ENCODE data around the gene MAP2.

The MAP2 gene

GRCh38 chr2:209425471-209426071 lies 1.7 kb downstream of the MAP2 start:
- peak; percentile 20 for DNase-seq

- peak; percentile 90 for DNase-seq
Observed at GRCh38 chr2:209426432-209426831, 2.6 kb downstream of the MAP2 start.

- no peak for DNase-seq
Observed at GRCh38 chr2:209431701-209432100, 7.9 kb downstream of the MAP2 start.

- DNase-seq: no peak
Observed at GRCh38 chr2:209441541-209441940, 17.7 kb downstream of the MAP2 start.

DNA sequence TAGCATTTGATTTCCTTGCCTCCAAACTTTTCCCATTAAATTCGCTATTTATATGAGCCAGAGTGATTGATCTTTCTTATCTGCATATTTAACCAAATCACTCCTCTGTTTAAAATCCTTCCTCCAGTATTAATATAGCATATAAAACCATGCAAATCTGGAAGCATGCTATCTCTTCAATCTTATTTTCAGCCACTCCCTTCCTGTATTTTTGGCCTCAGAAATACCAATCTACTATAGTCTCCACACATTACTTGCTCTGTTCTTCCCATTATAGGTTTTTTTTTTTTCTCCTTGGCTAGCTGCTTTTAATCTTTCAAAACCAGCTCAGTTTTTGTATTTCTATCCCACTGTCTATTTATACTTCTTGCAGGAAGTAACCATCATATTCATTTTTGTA lies 19.1 kb downstream of the MAP2 start:
- DNase-seq: no peak

DNA sequence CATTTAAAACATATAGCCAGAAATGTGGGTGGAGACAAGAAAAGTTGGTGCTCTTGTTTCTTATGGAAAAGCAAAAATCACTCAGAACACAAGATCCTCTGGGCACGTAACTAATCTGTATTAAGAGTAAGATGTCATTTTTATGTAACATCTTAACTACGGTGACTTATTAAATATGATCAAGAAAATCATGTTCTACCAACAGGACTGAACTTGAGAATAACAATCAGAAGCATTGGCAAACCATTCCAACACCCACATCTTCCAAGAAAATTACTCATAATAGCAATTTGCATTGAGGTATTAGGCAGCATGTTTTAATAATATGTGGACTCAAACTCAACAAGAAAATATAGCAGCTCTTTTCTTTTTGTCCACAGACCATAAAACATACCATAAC lies 21.6 kb downstream of the MAP2 start:
- DNase-seq: no peak

GRCh38 chr2:209451209-209451834 lies 27.5 kb downstream of the MAP2 start:
- DNase-seq: no peak

DNA sequence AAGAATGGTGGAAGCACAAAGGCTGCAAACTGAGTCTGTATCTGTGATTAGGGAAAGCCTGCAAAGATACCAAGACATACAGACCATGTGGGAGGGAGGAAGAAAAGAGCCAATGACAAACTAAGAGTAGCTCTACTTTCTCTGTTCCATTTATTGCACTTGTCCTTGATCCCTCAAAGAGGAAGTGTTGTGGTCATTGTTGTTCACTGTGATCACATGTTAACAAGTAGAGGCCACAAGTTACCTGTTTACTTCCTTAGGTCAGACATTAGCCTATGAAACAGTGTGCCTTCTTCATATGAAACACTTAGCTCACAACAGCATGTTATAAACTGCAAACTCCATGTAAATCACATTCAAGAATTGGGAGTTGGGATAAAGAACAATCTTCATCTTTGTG lies 32.6 kb downstream of the MAP2 start:
- DNase-seq: no peak

GRCh38 chr2:209458008-209458979 lies 34.4 kb downstream of the MAP2 start:
- DNase-seq: no peak

DNA sequence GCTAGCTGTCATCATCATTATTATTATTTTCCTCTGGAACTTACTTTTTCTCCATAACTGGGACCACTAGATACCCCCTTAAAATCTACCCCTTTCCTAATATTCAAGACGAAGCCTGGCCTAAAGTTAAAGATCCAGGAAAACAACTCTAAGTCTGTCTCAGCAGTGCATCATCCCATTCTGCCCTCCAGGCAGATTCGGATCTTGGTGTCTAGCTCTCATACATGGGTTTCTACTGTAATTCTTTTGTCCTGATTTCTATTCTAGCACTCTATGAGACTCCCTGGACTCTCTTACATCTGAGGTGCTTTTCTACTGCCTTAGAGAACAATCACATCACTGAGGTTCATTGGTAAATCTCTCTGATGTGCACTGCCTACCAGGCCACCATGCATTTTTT lies 35.5 kb downstream of the MAP2 start:
- DNase-seq: no peak

DNA sequence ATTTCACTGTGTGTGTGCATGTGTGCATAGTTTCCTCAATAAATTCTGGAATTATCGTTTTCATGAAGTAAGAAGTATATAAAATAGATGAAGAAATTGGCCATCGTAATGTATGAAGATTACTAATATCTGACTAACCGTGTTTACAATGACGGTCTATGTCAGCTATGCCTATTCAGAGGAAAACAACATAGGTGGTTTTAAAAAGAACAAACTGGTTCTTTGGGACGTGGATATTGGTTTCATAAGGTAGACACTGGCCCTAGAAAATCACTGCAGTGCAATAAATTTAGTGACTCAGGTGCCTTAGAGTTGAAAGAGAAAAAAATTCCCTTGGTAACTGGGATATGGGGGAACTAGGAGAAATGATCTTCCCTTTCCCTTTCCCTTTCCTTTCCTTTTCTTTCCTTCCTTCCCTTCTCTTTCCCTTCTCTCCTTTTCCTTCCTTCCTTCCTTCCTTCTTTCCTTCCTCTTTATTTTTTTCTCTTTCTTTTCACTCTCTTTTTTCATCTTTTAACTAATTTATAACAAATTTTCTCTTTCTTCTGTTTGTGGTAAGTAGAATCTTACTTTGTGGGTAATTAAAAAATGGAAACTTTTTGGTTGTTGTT lies 36.4 kb downstream of the MAP2 start:
- DNase-seq: no peak

GRCh38 chr2:209463226-209463625 lies 39.4 kb downstream of the MAP2 start:
- DNase-seq: no peak

DNA sequence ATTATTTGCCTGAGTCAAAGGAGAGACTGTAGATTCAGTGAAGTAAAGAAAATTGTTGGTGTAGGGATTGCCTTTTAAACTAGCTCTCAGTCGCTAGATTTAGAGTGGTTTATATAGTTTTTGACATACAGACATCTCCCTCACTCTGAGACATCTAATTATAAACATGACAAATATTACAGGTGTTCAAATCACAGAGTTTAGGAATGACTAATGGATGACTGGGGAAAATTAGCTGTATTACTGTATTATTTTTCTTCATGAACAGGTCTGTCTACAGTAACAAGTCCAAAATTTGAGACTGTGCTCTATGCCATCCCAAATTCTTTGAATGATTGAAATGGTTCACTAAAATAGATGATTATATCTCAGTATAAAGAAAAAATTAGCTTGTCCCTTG lies 40.0 kb downstream of the MAP2 start:
- DNase-seq: no peak

GRCh38 chr2:209468846-209469245 lies 45.0 kb downstream of the MAP2 start:
- no peak for DNase-seq

GRCh38 chr2:209469481-209469880 lies 45.6 kb downstream of the MAP2 start:
- DNase-seq: no peak

- DNase-seq: no peak
Observed at GRCh38 chr2:209470466-209470865, 46.6 kb downstream of the MAP2 start.

DNA sequence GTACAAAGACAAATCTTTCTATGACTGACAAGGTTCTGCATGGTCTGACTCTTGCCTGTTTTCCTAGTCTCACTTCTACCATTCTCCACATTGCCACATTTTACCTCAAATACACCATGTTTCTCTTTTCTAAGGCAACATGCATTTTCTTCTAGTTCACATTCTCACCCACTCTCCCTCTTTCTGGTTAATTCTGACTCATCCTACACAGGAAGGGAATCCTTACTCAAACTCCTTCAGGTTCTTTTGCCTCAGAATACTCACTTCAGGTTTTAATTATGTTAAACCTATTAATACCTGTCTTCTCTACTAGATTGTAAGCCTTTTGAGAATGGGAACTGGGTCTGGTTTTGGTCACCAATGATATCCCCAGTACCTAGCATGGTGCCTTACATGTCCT lies 47.2 kb downstream of the MAP2 start:
- no peak for DNase-seq

GRCh38 chr2:209472112-209472832 lies 48.4 kb downstream of the MAP2 start:
- peak; percentile 91 for DNase-seq

GRCh38 chr2:209472871-209473270 lies 49.0 kb downstream of the MAP2 start:
- DNase-seq: no peak

- no peak for DNase-seq
Observed at GRCh38 chr2:209473930-209474419, 50.1 kb downstream of the MAP2 start.

DNA sequence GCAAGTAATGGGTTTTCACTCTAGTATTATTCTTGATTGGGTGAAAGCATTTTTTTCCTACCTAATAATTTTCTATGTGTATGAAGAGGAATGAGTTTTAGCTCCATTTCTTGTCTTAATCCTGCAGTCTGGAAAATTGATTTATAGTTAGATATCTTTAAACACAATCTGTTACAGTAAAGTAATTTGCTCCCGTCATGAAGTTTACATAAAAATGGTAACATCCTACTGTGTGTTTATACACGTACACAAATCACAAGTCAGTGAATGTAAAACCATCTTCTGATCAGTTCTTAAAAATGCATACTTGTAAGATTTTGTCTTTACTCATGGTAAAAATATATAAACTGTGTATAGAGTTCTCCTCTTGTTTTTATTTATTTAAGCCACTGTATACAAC lies 51.1 kb downstream of the MAP2 start:
- no peak for DNase-seq

- DNase-seq: no peak
Observed at GRCh38 chr2:209476367-209477208, 52.7 kb downstream of the MAP2 start.
